Lower lobe of right lung (tissue), 2 donors: ENCODE data around the gene ZDHHC17. TPM values are rescaled to one million over a fixed set of nuclear protein-coding genes. Genes with fewer than 3 reads are reported as not detected.
A peak's percentile ranks its signal among the peaks of the same experiment; 100 is the strongest.

Experiments
- ATAC-seq, 2 donors: fragments of 200-7000 bp; cut with Tn5 transposase; one replicate each; pipeline ENCODE4 v1.9.1; 2020 to 2022; ENCODE audit warnings: mild to moderate bottlenecking in 2 of 2, moderate library complexity in 2 of 2
- DNase-seq: peaks from one replicate; pipeline ENCODE4 v3.0.0-alpha.2; 2020
- H3K27ac ChIP-seq: fragments of 200-600 bp; one replicate; pipeline ENCODE4 v1.8.0; 2022
- H3K27me3 ChIP-seq: fragments of 200-600 bp; one replicate; pipeline ENCODE4 v1.8.0; 2022; ENCODE audit warnings: low read depth
- H3K36me3 ChIP-seq: fragments of 200-600 bp; one replicate; pipeline ENCODE4 v1.8.0; 2022; ENCODE audit warnings: mild to moderate bottlenecking
- H3K4me1 ChIP-seq: fragments of 200-600 bp; one replicate; pipeline ENCODE4 v1.8.0; 2022
- H3K4me3 ChIP-seq: fragments of 200-600 bp; one replicate; pipeline ENCODE4 v1.8.0; 2022; ENCODE audit warnings: mild to moderate bottlenecking
- H3K9me3 ChIP-seq: fragments of 200-600 bp; one replicate; pipeline ENCODE4 v1.8.0; 2022
- CTCF ChIP-seq: fragments of 200-600 bp; IDR thresholded peaks from one replicate; pipeline ENCODE4 v1.8.0; 2022; ENCODE audit warnings: antibody characterized with exemption, mild to moderate bottlenecking
- intact Hi-C: fragments of 100-400 bp; cut with DNase I; formaldehyde crosslinking; loops from one replicate; pipeline ENCODE4 v1.11.0; 2022
- total RNA-seq: library from RNA; stranded (reverse); fragmentation: NEBNext Ultra II Directional; extraction: Animal tissue kit (Norgen Biotek cat#: 25700); gene quantifications from one replicate; pipeline ENCODE4 v1.2.1, GENCODE V29; 2021
- donor health status: DM: no; HTN: yes; CAD: no; lungs with severe emphysema.

The ZDHHC17 gene
- total RNA-seq, 1 donor from 2014 or later = 27.9 TPM

DNA sequence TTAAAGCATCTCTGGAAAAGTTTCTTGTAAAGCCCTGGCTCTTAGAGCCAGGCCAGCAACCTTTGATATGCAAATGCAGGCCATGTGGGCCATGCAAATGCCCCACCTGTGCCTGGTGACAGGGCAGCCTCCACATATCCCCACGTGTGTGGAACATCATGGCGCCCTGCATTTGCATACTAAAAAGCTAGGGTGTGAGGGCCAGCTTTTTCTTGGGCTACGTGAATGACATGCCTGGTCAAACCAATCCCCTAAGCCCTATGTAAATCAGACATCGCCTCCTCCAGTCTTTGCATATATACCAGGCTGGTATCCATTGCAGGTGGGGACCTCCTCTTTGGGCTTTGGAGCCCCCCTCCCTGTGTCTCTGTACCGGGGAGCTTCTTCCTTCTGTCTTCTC is 108.5 kb downstream of the ZDHHC17 start:
- no peak for TF ChIP-seq CTCF
- ATAC-seq = no peak
- Histone ChIP-seq H3K4me3 (no peak overlapping the region), H3K27ac (no peak overlapping the region), H3K27me3 (no peaks in the 10 kb centered on the region), H3K36me3 (no peaks in the 10 kb centered on the region), H3K4me1 (no peaks in the 10 kb centered on the region), H3K9me3 (no peaks in the 10 kb centered on the region)
- intact Hi-C loops = no loop called here
- no peak for DNase-seq

DNA sequence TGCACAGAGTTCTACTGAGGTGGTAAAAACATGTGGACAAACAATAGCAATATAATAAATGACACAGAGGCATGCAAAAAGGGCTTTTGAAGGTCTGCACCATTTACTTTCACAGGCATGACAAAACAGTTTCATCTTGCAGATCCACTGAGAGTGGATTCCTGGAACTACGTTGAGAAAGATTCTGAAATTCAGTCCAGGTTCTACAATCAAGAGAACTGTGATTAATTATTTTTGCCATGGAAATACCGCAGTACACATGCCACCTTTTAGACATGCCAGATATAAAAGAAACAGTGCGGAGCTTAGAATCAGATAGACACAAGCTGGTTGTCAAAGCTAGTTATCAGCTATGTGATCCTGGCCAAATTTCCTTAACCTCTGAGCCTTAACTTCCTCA is 110.1 kb downstream of the ZDHHC17 start:
- H3K4me3 ChIP-seq = no peak overlapping the region
- H3K9me3 ChIP-seq = no peaks in the 10 kb centered on the region
- no peak overlapping the region for H3K27ac ChIP-seq
- ATAC-seq = no peak
- H3K36me3 ChIP-seq = no peaks in the 10 kb centered on the region
- peaks cover 8% of the 10 kb centered on the region for H3K4me1 ChIP-seq
- DNase-seq = no peak
- intact Hi-C loops = no loop called here
- no peaks in the 10 kb centered on the region for H3K27me3 ChIP-seq
- no peak for TF ChIP-seq CTCF

DNA sequence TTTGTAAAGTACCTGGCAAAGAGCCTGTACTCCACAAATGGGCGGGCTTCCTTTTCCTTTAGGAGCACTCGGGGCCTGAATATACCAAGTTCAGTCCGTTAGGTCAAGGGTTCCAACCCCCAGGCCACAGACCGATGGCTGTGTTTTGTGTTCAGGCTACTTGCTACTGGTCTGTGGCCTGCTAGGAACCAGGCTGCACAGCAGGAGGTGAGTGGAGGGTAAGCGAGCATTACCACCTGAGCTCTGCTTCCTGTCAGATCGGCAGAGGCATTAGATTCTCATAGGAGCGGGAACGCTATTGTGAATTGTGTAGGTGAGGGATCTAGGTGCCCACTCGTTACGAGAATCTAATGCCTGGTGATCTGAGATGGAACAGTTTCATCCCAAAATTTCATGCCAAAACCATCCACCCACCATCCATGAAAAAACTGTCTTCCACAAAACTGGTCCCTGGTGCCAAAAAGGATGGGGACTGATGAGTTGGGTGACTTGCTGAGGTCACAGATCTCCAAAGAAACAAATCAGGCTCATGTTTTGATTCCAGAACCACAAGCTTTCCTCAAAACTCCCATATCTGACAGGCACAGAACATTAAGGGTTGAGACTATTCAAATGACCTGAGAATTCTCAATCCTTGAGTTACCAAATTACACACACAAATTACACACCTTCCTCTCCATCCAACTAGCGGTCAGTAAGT is 110.7 kb downstream of the ZDHHC17 start:
- TF ChIP-seq CTCF = no peak

GRCh38 chr12:76876696-76877229 is 112.8 kb downstream of the ZDHHC17 start:
- no peak for ATAC-seq
- no peak overlapping the region for H3K4me3 ChIP-seq
- DNase-seq = no peak
- no peak overlapping the region for H3K27ac ChIP-seq
- no peaks in the 10 kb centered on the region for H3K9me3 ChIP-seq
- no peaks in the 10 kb centered on the region for H3K36me3 ChIP-seq
- intact Hi-C loops = no loop called here
- H3K4me1 ChIP-seq = peaks cover 17% of the 10 kb centered on the region
- H3K27me3 ChIP-seq = no peaks in the 10 kb centered on the region
- TF ChIP-seq CTCF = no peak

More for the DNA sequence above, 110.7 kb downstream of the ZDHHC17 start:
- intact Hi-C loops = no loop called here
- DNase-seq (no peak), ATAC-seq (no peak)
- H3K4me3 ChIP-seq = no peak overlapping the region
- H3K36me3 ChIP-seq = no peaks in the 10 kb centered on the region
- H3K4me1 ChIP-seq = peaks cover 11% of the 10 kb centered on the region
- no peaks in the 10 kb centered on the region for H3K27me3 ChIP-seq
- H3K27ac ChIP-seq = no peak overlapping the region
- no peaks in the 10 kb centered on the region for H3K9me3 ChIP-seq

DNA sequence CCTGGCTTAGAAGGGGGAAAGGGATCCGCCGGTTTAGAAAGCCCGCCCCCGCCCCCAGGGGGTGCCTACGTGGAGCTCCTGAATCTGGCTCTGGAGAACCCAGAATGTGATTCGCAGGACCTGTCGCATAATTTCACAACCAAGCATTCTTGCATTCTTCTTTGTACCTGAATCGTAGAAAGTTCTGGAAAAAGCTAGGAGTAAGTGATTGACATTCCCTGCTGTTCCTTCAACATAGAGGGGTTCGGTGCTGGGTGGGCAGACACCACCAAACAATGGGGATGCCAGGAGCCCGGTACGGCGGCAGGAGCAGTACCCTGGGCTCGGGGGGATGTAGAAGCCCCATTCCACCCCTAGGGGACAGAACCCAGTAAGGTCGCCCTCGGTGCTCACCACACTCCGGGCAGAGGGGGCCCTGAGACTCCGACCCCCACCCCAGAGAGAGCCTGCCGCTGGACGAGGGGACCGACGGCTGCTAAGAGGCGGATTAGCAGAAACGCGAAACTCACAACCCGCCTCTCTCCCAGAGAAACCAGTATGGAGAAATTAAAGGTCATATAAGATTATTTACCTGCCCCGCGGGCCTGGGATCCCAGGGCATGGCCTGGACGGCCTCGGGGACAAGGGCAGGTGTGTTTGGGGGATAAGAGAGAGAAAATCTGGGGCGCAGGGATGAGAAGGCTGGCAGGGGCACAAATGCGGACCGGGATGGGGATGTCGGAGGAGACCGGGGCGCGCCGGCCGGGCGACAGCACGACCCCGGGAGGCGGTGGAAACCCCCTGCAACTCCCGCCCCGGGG is 114.4 kb downstream of the ZDHHC17 start:
- DNase-seq = peak; percentile 48
- Histone ChIP-seq H3K9me3 (no peaks in the 10 kb centered on the region), H3K27me3 (no peaks in the 10 kb centered on the region), H3K27ac (peak overlapping the region; percentile 90), H3K4me1 (peaks cover 17% of the 10 kb centered on the region), H3K36me3 (no peaks in the 10 kb centered on the region), H3K4me3 (peak overlapping the region; percentile 79)
- intact Hi-C loops = no loop called here
- TF ChIP-seq CTCF = peak; percentile 26
- peak; percentile 34 to 53 for ATAC-seq
